GM19351 (cell line): ENCODE measurements around the gene ARL13A.
A peak's percentile ranks its signal among the peaks of the same experiment; 100 is the strongest.
"Not testable (repeated sequence)": the region's sequence is repeated elsewhere in the genome, so short reads cannot be mapped to it uniquely, and the experiment has no call there.

Experiments
- ATAC-seq: cut with Tn5 transposase; IDR thresholded peaks from one replicate; pipeline ENCODE4 v1.9.1; 2021; ENCODE audit warnings: mild to moderate bottlenecking, moderate library complexity; ENCODE audit not compliant: unreplicated experiment

ARL13A gene

DNA sequence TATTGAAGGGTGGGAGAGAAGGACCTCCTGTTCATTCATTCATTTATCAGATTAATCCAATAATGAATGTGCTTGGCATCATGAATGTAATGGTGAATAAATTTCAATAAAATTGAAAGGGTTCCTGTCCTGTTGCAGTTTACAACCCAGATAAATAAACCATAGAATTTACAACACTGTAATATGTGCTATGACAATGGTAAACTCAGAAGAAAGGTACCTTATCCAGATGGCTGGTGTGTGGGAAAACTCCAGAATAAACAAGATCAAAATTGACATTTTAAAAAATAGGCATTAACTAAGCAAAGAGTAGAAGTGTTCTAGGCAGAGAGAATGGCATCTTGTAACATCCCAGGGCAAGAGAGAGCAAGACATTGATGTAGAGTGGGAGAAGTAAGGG lies 15.3 kb downstream of the ARL13A start:
- no peak for ATAC-seq

DNA sequence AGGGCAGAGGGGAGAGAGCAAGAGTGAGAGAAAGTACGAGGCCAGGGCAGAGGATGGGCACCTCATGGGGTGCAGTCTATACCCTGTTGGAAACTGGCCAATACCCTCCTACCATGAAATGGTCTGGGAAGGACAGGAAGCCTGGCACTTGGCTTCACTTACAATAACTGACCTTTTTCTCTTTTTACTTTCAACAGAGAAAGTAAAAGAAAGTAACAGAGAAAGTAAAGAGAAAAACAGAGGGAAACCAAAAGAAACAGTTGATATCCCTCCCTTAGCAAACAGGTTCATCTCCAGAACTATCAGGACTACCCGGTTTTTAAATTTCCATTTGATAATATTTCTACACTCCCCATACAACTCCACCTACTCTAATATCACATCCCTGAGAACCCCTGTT lies 20.6 kb downstream of the ARL13A start:
- no peak for ATAC-seq

DNA sequence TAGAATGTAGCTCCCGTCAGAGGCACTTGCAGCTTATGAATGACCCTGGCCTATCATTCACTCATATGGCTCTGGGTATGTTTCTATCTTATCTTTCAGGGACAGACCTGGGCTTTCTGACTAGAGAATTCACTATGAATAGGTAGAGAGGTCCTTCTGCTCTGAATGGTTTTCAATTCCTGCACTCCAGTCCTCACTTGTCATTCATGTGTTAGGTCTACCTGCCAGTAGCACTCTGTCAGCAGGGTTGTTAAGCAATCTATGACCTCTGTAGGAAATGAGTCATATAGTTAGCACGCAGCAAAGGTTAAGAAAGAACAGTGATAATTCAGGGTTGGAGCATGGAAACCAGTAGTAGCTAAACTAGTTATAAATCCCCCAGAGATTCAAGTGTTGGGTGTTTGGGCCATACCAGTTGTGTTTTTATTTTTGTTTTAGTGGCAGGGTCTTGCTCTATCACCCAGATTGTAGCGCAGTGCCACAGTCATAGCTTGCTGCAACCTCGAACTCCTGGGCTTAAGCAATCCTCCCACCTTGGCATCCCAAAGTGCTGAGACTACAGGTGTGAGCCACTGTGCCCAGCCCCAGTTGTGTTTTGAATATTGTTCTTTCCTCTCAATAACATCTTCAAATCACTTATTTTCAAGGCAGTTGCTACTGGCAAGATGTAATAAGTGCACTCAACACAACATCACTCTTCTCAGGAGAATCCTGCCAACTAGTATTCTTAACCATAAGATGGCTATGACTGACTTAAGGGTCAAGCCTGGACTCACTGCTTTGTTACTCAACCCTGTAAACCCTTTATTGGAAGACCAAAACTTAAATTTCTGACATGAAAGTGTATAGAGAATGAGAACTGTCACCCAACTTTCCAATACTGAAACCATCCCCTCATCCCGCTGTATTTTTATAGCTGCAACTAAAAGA lies 25.1 kb downstream of the ARL13A start:
- peak; percentile 97 for ATAC-seq

DNA sequence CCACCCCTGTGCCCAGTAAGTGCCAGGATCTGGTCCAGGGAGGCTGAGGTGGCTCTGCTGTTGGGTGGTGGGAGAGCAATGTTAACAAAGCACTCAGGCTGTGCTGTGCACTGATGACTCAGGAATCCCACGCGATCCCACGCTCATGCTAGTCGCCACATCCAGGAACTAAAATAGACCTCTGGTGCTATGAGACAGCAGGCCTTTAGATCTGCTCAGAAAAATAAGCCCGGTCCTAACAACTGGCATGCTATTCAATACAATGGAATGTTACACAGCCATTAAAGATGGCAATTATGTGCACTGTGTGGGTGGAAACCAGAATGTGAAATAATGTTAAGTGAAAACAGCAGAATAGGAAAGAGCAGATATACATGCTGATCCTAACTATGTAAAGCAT lies 26.0 kb downstream of the ARL13A start:
- no peak for ATAC-seq

DNA sequence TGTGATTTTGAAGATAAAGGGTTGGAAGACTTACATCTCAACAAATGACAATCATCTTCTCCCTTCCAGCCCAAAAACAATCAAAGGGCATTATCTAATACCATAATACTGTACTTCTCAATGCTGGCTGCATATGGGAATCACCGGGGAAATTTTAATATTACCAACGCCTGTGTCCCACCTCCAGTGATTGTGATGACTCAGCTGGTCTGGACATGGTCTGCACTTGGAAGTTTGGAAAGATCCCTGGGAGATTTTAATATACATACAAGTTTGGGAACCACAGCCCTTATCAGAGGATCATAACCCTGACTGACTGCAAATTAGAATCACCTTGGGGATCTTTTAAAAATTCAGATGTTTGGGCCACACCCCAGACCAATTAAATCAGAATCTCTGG lies 29.9 kb downstream of the ARL13A start:
- no peak for ATAC-seq

DNA sequence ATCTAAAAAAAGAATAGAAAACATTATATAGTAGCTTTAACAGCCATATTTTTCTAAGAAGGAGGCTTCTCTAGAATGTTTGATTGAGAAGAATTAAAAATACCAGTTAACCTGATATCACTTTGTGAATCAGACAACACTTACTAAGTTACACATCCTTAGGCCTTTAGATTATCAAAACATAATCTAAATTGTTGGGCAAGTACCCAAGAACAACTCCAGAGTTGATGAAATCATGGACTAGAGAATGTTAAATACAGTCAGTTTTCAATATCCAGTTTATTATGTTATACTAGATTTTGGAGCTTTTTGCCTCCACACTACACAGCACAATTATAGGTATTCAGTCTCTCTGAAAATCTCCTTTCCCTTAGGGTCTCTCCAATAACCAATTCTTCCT lies 39.6 kb downstream of the ARL13A start:
- no peak for ATAC-seq

DNA sequence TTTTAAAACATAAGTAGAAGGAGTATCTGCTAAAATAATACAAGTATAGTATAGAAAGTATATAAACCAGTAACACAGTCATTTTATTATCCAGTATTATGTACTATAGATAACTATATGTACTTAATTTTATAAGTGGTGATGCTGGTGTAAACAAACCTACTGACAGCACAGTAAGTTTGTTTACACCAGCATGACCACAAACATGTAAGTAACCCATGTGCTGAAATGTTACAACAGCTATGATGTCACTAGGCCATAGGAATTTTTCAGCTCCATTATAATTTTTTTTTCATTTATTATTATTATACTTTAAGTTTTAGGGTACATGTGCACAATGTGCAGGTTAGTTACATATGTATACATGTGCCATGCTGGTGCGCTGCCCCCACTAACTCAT lies 42.5 kb downstream of the ARL13A start:
- ATAC-seq, result not testable (repeated sequence)

DNA sequence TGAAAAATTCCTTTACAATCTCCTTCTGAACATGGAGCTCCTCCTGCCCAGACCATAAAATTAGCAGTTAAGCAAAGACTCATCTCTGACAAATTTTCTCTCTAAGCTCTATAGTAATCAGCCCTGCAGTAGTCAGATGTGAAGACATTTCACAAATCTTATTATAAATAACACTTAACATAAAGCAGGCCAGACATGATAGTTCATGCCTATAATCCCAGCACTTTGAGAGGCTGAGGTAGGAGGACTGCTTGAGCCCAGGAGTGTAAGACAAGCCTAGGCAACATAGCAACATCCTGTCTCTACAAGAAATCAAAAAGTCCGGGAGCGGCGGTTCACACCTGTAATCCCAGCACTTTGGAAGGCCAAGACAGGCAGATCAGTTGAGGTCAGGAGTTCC lies 52.5 kb downstream of the ARL13A start:
- no peak for ATAC-seq

DNA sequence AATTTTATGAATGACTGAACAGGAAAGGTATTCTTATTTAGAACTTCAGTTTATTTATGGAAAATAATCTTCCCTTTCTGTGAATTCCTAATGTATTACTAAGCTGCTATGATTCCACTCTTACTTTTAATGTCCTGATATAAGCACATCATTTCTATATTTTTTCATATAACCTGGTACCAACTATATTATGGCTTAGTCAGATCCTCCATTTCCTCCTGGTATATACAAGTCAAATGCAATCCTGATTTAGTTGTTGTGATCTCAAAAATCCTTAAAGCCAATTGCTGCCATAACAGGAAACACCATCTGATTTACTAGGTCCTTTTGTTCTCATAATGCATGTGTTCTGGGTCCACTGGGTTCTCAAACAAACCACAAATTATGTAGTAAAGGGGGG lies 55.6 kb downstream of the ARL13A start:
- ATAC-seq, result no peak

DNA sequence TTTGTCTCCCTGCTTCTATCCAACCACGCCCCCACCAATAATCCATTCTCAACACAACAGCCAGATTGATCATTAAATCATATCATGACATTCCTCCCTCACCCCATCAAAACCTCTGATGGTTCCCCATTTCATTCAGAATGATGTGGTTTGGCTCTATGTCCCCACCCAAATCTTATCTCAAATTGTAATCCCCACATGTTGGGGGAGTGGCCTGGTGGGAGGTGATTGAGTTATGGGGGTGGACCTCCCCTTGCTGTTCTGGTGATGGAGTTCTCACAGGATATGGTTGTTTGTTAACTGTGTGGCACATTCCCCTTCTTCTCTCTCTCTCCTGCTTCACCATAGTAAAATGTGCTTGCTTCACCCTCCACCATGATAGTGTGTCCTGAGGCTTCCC lies 59.1 kb downstream of the ARL13A start:
- ATAC-seq, result no peak

DNA sequence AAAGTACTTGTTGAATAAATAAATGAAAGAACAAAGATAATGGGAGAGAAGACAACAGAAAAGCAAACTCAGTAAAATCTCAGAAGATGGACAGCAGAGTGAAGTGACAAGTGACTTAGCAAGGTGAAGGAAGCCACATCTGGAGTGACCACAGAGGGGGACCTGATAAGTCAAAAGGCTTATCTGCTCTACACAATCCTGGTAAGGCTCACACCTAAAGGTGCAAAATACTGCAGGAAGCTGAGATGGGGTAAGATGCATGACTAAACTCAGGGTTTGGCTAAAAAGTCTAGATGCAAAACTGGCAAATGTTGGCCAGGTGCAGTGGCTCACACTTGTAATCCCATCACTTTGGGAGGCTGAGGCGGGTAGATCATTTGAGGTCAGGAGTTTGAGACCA lies 60.2 kb downstream of the ARL13A start:
- no peak for ATAC-seq

DNA sequence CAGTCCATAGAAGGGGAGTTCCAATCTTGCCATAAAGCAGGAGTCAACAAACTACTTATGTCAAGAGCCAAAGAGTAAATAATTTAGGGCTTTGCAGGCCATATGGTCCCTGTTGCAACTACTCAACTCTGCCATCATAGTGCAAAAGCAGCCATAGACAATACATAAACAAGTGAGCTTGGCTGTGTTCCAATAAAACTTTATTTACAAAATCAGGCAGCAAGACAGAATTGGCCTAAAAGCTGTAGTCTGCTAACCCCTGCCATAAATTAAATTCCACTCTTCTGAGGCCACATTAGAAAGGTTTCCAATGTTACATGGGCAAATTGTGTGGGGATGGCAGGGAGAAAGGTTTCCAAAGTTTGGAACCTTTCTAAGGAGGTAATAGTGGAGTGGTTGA lies 67.7 kb downstream of the ARL13A start:
- no peak for ATAC-seq

DNA sequence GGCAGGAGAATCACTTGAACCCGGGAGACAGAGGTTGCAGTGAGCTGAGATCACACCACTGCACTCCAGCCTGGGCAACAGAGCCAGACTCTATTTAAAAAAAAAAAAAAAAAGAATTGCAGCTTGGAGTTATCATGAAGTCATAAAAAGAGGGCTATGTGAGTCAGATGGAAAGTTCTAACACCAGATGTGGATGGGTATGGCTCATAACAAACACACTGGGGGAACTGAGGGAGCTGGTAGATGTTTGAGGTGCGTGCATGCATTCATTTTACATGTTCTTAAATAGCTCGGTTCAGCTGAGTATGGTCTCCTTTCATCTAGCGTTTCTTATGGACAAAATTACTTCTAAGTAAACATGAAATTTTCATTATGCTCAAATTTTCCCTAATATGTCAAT lies 70.7 kb downstream of the ARL13A start:
- ATAC-seq, result no peak
